GM12878 (cell line): ENCODE measurements around the gene TOPAZ1. TPM values are rescaled to one million over a fixed set of nuclear protein-coding genes. Genes with fewer than 3 reads are reported as not detected.

ENCODE experiments used
- ATAC-seq: fragments of 200-7000 bp; cut with Tn5 transposase; 3 replicates; pipeline ENCODE4 v1.9.1; 2020; ENCODE audit warnings: mild to moderate bottlenecking, moderate library complexity
- BruUV-seq: library from RNA; stranded (reverse); fragments of 400-500 nt; replicated peaks from 2 replicates; lab custom pipeline; 2021; lab: Mats Ljungman, UMichigan
- CTCF ChIA-PET: fragments of 300-600 bp; sonication (Branson Sonifier 250); formaldehyde crosslinking; extraction: SDS; loops from one replicate; lab custom pipeline; 2021; ENCODE audit warnings: inconsistent platforms; lab: Yijun Ruan, JAX
- POLR2A ChIA-PET: fragments of 350-600 bp; formaldehyde crosslinking; extraction: SDS; loops from one replicate; lab custom pipeline; 2021; ENCODE audit warnings: inconsistent platforms; lab: Charles Lee
- RAD21 ChIA-PET: fragments of 300-600 bp; sonication (Branson Sonifier 250); formaldehyde crosslinking; loops from one replicate; lab custom pipeline; 2023; ENCODE audit warnings: antibody characterized with exemption; ENCODE audit not compliant: unreplicated experiment; lab: Charles Lee
- SMC1A ChIA-PET: fragments of 300-600 bp; sonication (Branson Sonifier 250); formaldehyde crosslinking; loops from one replicate; lab custom pipeline; 2023; ENCODE audit not compliant: unreplicated experiment, uncharacterized antibody; lab: Charles Lee
- DNase-seq: peaks from one replicate; pipeline ENCODE4 v3.0.0-alpha.2; 2011; ENCODE audit warnings: low read depth, low spot score
- FAIRE-seq: peaks from 3 replicates; lab custom pipeline; 2011; peaks lifted over from hg19 to GRCh38; lab: Jason Lieb, UNC
- H2AFZ ChIP-seq: 2 replicates; pipeline ENCODE4 v1.6.0; 2011; ENCODE audit warnings: low read depth, low read length, control low read depth; ENCODE audit not compliant: control insufficient read depth
- H3K27ac ChIP-seq: 2 replicates; pipeline ENCODE4 v1.5.1; 2011; ENCODE audit warnings: control low read depth; ENCODE audit not compliant: control insufficient read depth, insufficient read depth
- H3K27me3 ChIP-seq, 2 experiments: replicated peaks in 1 of 2; 2 replicates each; pipeline versions ENCODE4 v1.6.0 to v1.6.1; 2011; ENCODE audit warnings: low read length in 1 of 2; ENCODE audit not compliant: control insufficient read depth in 2 of 2, insufficient read depth in 2 of 2
- H3K36me3 ChIP-seq, 2 experiments: 2 replicates each; pipeline ENCODE4 v1.5.1; 2011; ENCODE audit warnings: low read length in 1 of 2; ENCODE audit not compliant: control insufficient read depth in 2 of 2, insufficient read depth in 2 of 2
- H3K4me1 ChIP-seq: 2 replicates; pipeline ENCODE4 v1.6.1; 2011; ENCODE audit warnings: mild to moderate bottlenecking, low read length, moderate library complexity, mixed read lengths; ENCODE audit not compliant: control insufficient read depth, insufficient read depth
- H3K4me2 ChIP-seq: 2 replicates; pipeline ENCODE4 v1.6.0; 2011; ENCODE audit warnings: control low read depth; ENCODE audit not compliant: control insufficient read depth, insufficient read depth
- H3K4me3 ChIP-seq: fragments of 200-600 bp; sonication (generic); 2 replicates; pipeline ENCODE4 v1.5.1; 2016
- H3K79me2 ChIP-seq: 2 replicates; pipeline ENCODE4 v1.6.0; 2011; ENCODE audit warnings: low read length; ENCODE audit not compliant: control insufficient read depth, insufficient read depth
- H3K9ac ChIP-seq: 2 replicates; pipeline ENCODE4 v1.8.0; 2011; ENCODE audit warnings: low read length, control low read depth, mixed read lengths; ENCODE audit not compliant: control insufficient read depth, insufficient read depth
- H3K9me3 ChIP-seq: replicated peaks from 3 replicates; pipeline ENCODE4 v1.5.1; 2011; ENCODE audit warnings: mild to moderate bottlenecking, low read length; ENCODE audit not compliant: control insufficient read depth, insufficient read depth
- H4K20me1 ChIP-seq: 2 replicates; pipeline ENCODE4 v1.6.0; 2011; ENCODE audit not compliant: control insufficient read depth, insufficient read depth
- CHD2 ChIP-seq: IDR thresholded peaks from 2 replicates; pipeline ENCODE4 v1.6.1; 2011; ENCODE audit warnings: low read depth, low read length, improper control_type of control experiment, borderline replicate concordance
- ETV6 ChIP-seq, 2 experiments: fragments of 450-650 bp in 1 of 2; IDR thresholded peaks in 1 of 2; conservative IDR thresholded peaks in 1 of 2; 2 replicates each; pipeline ENCODE4 v1.6.1; 2014; ENCODE audit warnings: antibody characterized with exemption in 1 of 2, borderline replicate concordance in 1 of 2, low read depth in 1 of 2, mild to moderate bottlenecking in 1 of 2, moderate library complexity in 1 of 2
- FOXM1 ChIP-seq: IDR thresholded peaks from 2 replicates; pipeline ENCODE4 v1.6.1; 2012; ENCODE audit warnings: low read depth, mild to moderate bottlenecking, inconsistent platforms, low read length, moderate library complexity
- IKZF1 ChIP-seq: fragments of 450-650 bp; conservative IDR thresholded peaks from 2 replicates; pipeline ENCODE4 v1.6.1; 2017; ENCODE audit warnings: antibody characterized with exemption, mild to moderate bottlenecking
- JUNB ChIP-seq: IDR thresholded peaks from 2 replicates; pipeline ENCODE4 v1.6.1; 2016; ENCODE audit warnings: antibody characterized with exemption, mild to moderate bottlenecking
- MEF2B ChIP-seq: fragments of 450-650 bp; IDR thresholded peaks from 2 replicates; pipeline ENCODE4 v1.6.1; 2018; ENCODE audit warnings: mild to moderate bottlenecking, moderate library complexity; ENCODE audit not compliant: partially characterized antibody, poor library complexity, severe bottlenecking
- NFYB ChIP-seq: IDR thresholded peaks from 2 replicates; pipeline ENCODE4 v1.6.1; 2011; ENCODE audit warnings: low read depth, mild to moderate bottlenecking, low read length, improper control_type of control experiment, moderate library complexity; ENCODE audit not compliant: insufficient read depth
- SUPT20H ChIP-seq: IDR thresholded peaks from 2 replicates; pipeline ENCODE4 v1.6.1; 2011; ENCODE audit warnings: low read depth, mild to moderate bottlenecking, low read length, moderate library complexity, borderline replicate concordance; ENCODE audit not compliant: control insufficient read depth
- ZNF217 ChIP-seq: fragments of 450-650 bp; IDR thresholded peaks from 2 replicates; pipeline ENCODE4 v1.6.1; 2017; ENCODE audit warnings: antibody characterized with exemption, mild to moderate bottlenecking
- WGBS: methylation state at CpG from one replicate; pipeline ENCODE4 v1.1.6; 2016; ENCODE audit warnings: low lambda C conversion rate; ENCODE audit not compliant: insufficient replicate concordance, insufficient coverage; ENCODE audit errors: missing lambda C conversion rate; 5-methylcytosine and 5-hydroxymethylcytosine counted together
- in situ Hi-C: fragments of 300-500 bp; cut with MboI; formaldehyde crosslinking; loops from 9 replicates; pipeline ENCODE4 v1.14.3; 2018; ENCODE audit warnings: mixed read lengths
- intact Hi-C: fragments of 100-400 bp; cut with micrococcal nuclease; formaldehyde crosslinking; loops from one replicate; pipeline ENCODE4 v1.14.2; 2022; ENCODE audit not compliant: unreplicated experiment
- polyA plus RNA-seq, 11 experiments: library from polyadenylated mRNA; depleted of rRNA in 4 of 11; unstranded in 6 of 11; stranded (reverse) in 5 of 11; fragments of >200 nt; fragmentation: Nextera tagmentation in 4 of 11; fragmentation: Illumina TruSeq in 1 of 11; extraction: Ambion mirVana in 4 of 11; extraction: Trizol in 1 of 11; gene quantifications; 1 replicate in 1 of 11; 2 replicates in 10 of 11; pipeline versions ENCODE4 v1.2.1 to v1.2.3, GENCODE V29; 2011 to 2016; ENCODE audit warnings: inconsistent platforms in 2 of 11, missing spikeins in 2 of 11, low read depth in 1 of 11
- total RNA-seq, 4 experiments: library from RNA; depleted of rRNA in 3 of 4; stranded (reverse); fragments of >200 nt in 3 of 4; fragmentation: Illumina TruSeq in 1 of 4; extraction: Trizol in 1 of 4; gene quantifications; 2 replicates each; pipeline versions ENCODE4 v1.2.1 to v1.2.3, GENCODE V29; 2013 to 2021
- TF ChIP-seq, protein P1 (sequence below): fragments of 450-650 bp; IDR thresholded peaks from 2 replicates; pipeline ENCODE4 v1.6.1; 2017; ENCODE audit warnings: mild to moderate bottlenecking, moderate library complexity
- TF ChIP-seq, protein P2 (sequence below): fragments of 150-350 bp; IDR thresholded peaks from 2 replicates; pipeline ENCODE4 v1.6.1; 2014; ENCODE audit warnings: mild to moderate bottlenecking, low read depth, low read length
- TF ChIP-seq, protein P3 (sequence below): fragments of 450-650 bp; formaldehyde crosslinking; IDR thresholded peaks from 2 replicates; pipeline ENCODE4 v1.4.0; 2022; ENCODE audit warnings: mild to moderate bottlenecking, moderate library complexity
- TF ChIP-seq, protein P4 (sequence below): fragments of 450-650 bp; IDR thresholded peaks from 2 replicates; pipeline ENCODE4 v1.6.1; 2014; ENCODE audit warnings: mild to moderate bottlenecking

Gene TOPAZ1
- total and polyA plus RNA-seq, 10 of the 15 experiments (the other 5 are each of a cell fraction or from before 2014, with no cell fraction given): 0.02 TPM; not detected in 9

DNA sequence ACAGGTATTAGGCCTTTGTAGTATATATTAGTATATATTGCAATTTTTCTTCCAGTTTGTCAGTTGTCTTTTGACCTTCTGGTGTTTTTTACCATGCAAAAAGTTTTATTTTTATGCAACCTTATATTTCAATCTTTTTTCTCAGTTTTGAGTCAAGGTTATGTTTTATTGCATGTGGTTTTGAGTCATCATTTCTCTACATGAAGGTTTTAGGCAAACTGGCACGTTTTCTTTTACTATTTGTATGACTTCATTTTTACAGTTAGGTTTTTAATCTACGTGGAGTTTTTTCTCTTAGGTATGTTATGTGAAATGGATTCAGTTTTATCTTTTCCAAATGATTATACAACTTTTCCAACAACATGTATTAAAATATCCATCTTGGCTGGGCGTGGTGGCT, 60.1 kb downstream of the TOPAZ1 start:
- ChIA-PET SMC1A (interaction anchor here (1.1 kb wide), 1 partner anchor 11 kb away, joined by 5 read pairs; no protein-coding TSS in a partner anchor), POLR2A (no interaction called here), RAD21 (no interaction called here), CTCF (interaction anchor here (0.9 kb wide), 1 partner anchor 11 kb away, joined by 4 read pairs; no protein-coding TSS in a partner anchor)
- Histone ChIP-seq H3K79me2 (no peaks in the 10 kb centered on the region), H3K4me2 (no peak overlapping the region), H4K20me1 (no peaks in the 10 kb centered on the region), H2AFZ (no peak overlapping the region), H3K27me3 (no peaks in the 10 kb centered on the region), H3K9ac (no peak overlapping the region), H3K27ac (no peak overlapping the region), H3K4me3 (no peak overlapping the region), H3K36me3 (no peaks in the 10 kb centered on the region), H3K9me3 (no peaks in the 10 kb centered on the region), H3K4me1 (no peaks in the 10 kb centered on the region)
- no peak for ATAC-seq
- 0% methylated on average over 3 of the region's 3 CpGs for WGBS
- FAIRE-seq: no peak
- in situ Hi-C loops: no loop called here
- no TSS peak for BruUV-seq
- no peak for DNase-seq
- intact Hi-C loops: no loop called here
- TF ChIP-seq CHD2: no peak
- TF ChIP-seq IKZF1: no peak
- no peak for TF ChIP-seq MEF2B
- TF ChIP-seq, protein P1, sequence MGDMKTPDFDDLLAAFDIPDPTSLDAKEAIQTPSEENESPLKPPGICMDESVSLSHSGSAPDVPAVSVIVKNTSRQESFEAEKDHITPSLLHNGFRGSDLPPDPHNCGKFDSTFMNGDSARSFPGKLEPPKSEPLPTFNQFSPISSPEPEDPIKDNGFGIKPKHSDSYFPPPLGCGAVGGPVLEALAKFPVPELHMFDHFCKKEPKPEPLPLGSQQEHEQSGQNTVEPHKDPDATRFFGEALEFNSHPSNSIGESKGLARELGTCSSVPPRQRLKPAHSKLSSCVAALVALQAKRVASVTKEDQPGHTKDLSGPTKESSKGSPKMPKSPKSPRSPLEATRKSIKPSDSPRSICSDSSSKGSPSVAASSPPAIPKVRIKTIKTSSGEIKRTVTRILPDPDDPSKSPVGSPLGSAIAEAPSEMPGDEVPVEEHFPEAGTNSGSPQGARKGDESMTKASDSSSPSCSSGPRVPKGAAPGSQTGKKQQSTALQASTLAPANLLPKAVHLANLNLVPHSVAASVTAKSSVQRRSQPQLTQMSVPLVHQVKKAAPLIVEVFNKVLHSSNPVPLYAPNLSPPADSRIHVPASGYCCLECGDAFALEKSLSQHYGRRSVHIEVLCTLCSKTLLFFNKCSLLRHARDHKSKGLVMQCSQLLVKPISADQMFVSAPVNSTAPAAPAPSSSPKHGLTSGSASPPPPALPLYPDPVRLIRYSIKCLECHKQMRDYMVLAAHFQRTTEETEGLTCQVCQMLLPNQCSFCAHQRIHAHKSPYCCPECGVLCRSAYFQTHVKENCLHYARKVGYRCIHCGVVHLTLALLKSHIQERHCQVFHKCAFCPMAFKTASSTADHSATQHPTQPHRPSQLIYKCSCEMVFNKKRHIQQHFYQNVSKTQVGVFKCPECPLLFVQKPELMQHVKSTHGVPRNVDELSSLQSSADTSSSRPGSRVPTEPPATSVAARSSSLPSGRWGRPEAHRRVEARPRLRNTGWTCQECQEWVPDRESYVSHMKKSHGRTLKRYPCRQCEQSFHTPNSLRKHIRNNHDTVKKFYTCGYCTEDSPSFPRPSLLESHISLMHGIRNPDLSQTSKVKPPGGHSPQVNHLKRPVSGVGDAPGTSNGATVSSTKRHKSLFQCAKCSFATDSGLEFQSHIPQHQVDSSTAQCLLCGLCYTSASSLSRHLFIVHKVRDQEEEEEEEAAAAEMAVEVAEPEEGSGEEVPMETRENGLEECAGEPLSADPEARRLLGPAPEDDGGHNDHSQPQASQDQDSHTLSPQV: no peak
- no peak for TF ChIP-seq NFYB
- no peak for TF ChIP-seq FOXM1
- TF ChIP-seq, protein P2, sequence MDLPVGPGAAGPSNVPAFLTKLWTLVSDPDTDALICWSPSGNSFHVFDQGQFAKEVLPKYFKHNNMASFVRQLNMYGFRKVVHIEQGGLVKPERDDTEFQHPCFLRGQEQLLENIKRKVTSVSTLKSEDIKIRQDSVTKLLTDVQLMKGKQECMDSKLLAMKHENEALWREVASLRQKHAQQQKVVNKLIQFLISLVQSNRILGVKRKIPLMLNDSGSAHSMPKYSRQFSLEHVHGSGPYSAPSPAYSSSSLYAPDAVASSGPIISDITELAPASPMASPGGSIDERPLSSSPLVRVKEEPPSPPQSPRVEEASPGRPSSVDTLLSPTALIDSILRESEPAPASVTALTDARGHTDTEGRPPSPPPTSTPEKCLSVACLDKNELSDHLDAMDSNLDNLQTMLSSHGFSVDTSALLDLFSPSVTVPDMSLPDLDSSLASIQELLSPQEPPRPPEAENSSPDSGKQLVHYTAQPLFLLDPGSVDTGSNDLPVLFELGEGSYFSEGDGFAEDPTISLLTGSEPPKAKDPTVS: no peak
- no peak for TF ChIP-seq ETV6 (conservative IDR thresholded peaks at IDR 0.05 in 1 of 2, IDR thresholded peaks at IDR 0.05 in 1 of 2; ENCODE audit: borderline replicate concordance in 1 of 2, low read depth in 1 of 2)
- TF ChIP-seq, protein P3, sequence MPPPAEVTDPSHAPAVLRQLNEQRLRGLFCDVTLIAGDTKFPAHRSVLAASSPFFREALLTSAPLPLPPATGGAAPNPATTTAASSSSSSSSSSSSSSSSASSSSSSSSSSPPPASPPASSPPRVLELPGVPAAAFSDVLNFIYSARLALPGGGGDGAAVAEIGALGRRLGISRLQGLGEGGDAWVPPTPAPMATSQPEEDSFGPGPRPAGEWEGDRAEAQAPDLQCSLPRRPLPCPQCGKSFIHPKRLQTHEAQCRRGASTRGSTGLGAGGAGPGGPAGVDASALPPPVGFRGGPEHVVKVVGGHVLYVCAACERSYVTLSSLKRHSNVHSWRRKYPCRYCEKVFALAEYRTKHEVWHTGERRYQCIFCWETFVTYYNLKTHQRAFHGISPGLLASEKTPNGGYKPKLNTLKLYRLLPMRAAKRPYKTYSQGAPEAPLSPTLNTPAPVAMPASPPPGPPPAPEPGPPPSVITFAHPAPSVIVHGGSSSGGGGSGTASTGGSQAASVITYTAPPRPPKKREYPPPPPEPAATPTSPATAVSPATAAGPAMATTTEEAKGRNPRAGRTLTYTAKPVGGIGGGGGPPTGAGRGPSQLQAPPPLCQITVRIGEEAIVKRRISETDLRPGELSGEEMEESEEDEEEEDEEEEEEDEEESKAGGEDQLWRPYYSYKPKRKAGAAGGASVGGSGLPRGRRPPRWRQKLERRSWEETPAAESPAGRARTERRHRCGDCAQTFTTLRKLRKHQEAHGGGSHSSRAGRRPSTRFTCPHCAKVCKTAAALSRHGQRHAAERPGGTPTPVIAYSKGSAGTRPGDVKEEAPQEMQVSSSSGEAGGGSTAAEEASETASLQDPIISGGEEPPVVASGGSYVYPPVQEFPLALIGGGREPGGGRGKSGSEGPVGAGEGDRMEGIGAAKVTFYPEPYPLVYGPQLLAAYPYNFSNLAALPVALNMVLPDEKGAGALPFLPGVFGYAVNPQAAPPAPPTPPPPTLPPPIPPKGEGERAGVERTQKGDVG (CRISPR knock-in tag): no peak
- TF ChIP-seq, protein P4, sequence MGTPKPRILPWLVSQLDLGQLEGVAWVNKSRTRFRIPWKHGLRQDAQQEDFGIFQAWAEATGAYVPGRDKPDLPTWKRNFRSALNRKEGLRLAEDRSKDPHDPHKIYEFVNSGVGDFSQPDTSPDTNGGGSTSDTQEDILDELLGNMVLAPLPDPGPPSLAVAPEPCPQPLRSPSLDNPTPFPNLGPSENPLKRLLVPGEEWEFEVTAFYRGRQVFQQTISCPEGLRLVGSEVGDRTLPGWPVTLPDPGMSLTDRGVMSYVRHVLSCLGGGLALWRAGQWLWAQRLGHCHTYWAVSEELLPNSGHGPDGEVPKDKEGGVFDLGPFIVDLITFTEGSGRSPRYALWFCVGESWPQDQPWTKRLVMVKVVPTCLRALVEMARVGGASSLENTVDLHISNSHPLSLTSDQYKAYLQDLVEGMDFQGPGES: no peak
- no peak for TF ChIP-seq ZNF217
- peak; percentile 39; the same call in 1 of the 2 replicates for TF ChIP-seq JUNB
- TF ChIP-seq SUPT20H: no peak
